Brain microvascular endothelial cell (primary cell): ENCODE results near the gene CLDN4.

ENCODE experiments used
- DNase-seq: peaks from one replicate; pipeline ENCODE4 v3.0.0-alpha.2; 2020
- H3K27ac ChIP-seq: fragments of 250-450 bp; sonication (Bioruptor Pico); 2 replicates; pipeline ENCODE4 v1.5.1; 2020; ENCODE audit warnings: mild to moderate bottlenecking, moderate library complexity
- H3K27me3 ChIP-seq: fragments of 250-450 bp; sonication (Bioruptor Pico); replicated peaks from 2 replicates; pipeline ENCODE4 v1.5.1; 2020; ENCODE audit warnings: mild to moderate bottlenecking
- H3K36me3 ChIP-seq: fragments of 250-450 bp; sonication (Bioruptor Pico); replicated peaks from 2 replicates; pipeline ENCODE4 v1.5.1; 2020; ENCODE audit warnings: mild to moderate bottlenecking
- H3K4me3 ChIP-seq: 2 replicates; pipeline ENCODE4 v1.5.1; 2011; ENCODE audit warnings: low read depth, mild to moderate bottlenecking, control low read depth, low read length, moderate library complexity
- CTCF ChIP-seq: IDR thresholded peaks from 2 replicates; pipeline ENCODE4 v1.5.1; 2011; ENCODE audit warnings: low read depth, mild to moderate bottlenecking, moderate library complexity, low read length, control low read depth, inconsistent platforms; ENCODE audit errors: missing control alignments
- in situ Hi-C: cut with HindIII; loops from 2 replicates; pipeline ENCODE4 v1.10.0; 2017; ENCODE audit warnings: low sequenced_read_pairs, low pct_ligation_motif_present

Gene CLDN4

GRCh38 chr7:73864981-73865711 lies 34.4 kb downstream of the CLDN4 start:
- Histone ChIP-seq H3K36me3 (no peaks in the 10 kb centered on the region), H3K4me3 (no peak overlapping the region), H3K27me3 (no peaks in the 10 kb centered on the region), H3K27ac (no peak overlapping the region)
- in situ Hi-C loops, result loop anchor here (25.0 kb wide), 1 partner anchor 322 kb away; no protein-coding TSS in a partner anchor
- TF ChIP-seq CTCF, result no peak
- no peak for DNase-seq

GRCh38 chr7:73865738-73866445 lies 35.1 kb downstream of the CLDN4 start:
- Histone ChIP-seq H3K27me3 (no peaks in the 10 kb centered on the region), H3K27ac (no peak overlapping the region), H3K36me3 (no peaks in the 10 kb centered on the region), H3K4me3 (no peak overlapping the region)
- peak; percentile 59 for DNase-seq
- TF ChIP-seq CTCF, result peak; percentile 82
- in situ Hi-C loops, result loop anchor here (25.0 kb wide), 1 partner anchor 321 kb away; no protein-coding TSS in a partner anchor

- in situ Hi-C loops, result loop anchor here (25.0 kb wide), 1 partner anchor 321 kb away; no protein-coding TSS in a partner anchor
Observed at GRCh38 chr7:73866446-73866767, 35.6 kb downstream of the CLDN4 start.

GRCh38 chr7:73869011-73869798 lies 38.4 kb downstream of the CLDN4 start:
- in situ Hi-C loops, result loop anchor here (25.0 kb wide), 1 partner anchor 318 kb away; no protein-coding TSS in a partner anchor
- DNase-seq, result peak; percentile 37

More at GRCh38 chr7:73866446-73866767, 35.6 kb downstream of the CLDN4 start:
- Histone ChIP-seq H3K27ac (no peak overlapping the region), H3K4me3 (no peak overlapping the region), H3K27me3 (no peaks in the 10 kb centered on the region), H3K36me3 (no peaks in the 10 kb centered on the region)
- no peak for TF ChIP-seq CTCF
- DNase-seq, result no peak

More at GRCh38 chr7:73869011-73869798, 38.4 kb downstream of the CLDN4 start:
- no peaks in the 10 kb centered on the region for H3K27me3 ChIP-seq
- no peak overlapping the region for H3K4me3 ChIP-seq
- H3K27ac ChIP-seq, result no peak overlapping the region
- TF ChIP-seq CTCF, result no peak
- H3K36me3 ChIP-seq, result no peaks in the 10 kb centered on the region
